Measurements from ENCODE around the gene SYTL1.

SYTL1 gene

GRCh38 chr1:27341525-27342252, at the start of gene SYTL1:
Gene SYTL1, plus strand, starts transcription at chr1:27342022. Its CDS starts 3,313 bp downstream, at chr1:27345335.
- no peak for DNase-seq (ENCODE audit: low spot score)

- DNase-seq (ENCODE audit: low spot score) = no peak
These were observed 49.7 kb upstream of the SYTL1 start for GRCh38 chr1:27292106-27292505.

- no peak for DNase-seq (ENCODE audit: low spot score)
These were observed 47.9 kb upstream of the SYTL1 start for GRCh38 chr1:27293915-27294314.

GRCh38 chr1:27296773-27297291, 45.0 kb upstream of the SYTL1 start:
- peak; percentile 60 for DNase-seq (ENCODE audit: low spot score)

GRCh38 chr1:27297903-27298302, 43.9 kb upstream of the SYTL1 start:
- DNase-seq (ENCODE audit: low spot score) = no peak

- DNase-seq (ENCODE audit: low spot score) = no peak
These were observed 43.0 kb upstream of the SYTL1 start for GRCh38 chr1:27298632-27299384.

DNA sequence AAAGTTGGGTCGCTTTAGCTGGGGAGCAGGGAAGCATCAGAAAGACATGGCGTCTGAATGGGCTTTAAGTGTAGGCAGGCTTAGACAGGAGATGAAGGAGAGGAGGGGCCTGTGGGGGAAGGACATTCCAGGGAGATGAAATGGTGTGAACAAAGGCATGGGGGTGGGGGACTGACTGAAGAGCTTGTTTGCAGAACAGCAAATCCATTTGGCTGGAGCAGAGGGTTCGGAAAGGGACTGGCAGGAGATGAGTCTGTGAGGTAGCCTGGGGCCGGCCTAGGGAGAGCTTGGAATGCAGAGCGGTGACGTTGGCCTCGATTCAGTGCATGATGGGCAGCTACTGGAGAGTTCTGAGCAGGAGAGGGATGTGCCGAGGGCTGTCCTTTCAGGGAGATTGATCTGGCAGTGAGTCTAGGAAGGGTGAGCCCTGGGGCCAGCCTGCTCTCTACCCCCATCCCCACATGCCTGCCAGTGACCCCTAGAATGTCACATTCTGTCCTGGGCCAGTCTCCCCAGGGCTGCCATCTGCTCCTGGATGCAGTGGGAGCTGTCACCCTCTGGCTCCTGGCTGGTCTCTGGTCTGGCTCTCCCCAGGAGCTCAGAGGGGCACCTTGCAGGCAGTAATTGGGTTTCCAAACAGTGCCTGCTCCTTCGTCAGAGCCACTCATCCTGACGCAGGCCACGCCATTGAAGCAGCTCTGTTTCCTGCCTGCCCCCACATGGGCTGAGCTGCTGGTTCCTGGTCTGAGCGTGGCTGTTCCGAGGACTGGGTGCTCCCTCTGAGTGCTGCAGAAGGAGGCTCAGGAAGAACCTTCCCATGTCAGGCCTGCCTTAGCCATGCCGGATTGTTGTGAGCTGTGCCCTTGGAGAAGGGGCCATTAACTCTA, 42.2 kb upstream of the SYTL1 start:
- peak; percentile 76 for DNase-seq (ENCODE audit: low spot score)

DNA sequence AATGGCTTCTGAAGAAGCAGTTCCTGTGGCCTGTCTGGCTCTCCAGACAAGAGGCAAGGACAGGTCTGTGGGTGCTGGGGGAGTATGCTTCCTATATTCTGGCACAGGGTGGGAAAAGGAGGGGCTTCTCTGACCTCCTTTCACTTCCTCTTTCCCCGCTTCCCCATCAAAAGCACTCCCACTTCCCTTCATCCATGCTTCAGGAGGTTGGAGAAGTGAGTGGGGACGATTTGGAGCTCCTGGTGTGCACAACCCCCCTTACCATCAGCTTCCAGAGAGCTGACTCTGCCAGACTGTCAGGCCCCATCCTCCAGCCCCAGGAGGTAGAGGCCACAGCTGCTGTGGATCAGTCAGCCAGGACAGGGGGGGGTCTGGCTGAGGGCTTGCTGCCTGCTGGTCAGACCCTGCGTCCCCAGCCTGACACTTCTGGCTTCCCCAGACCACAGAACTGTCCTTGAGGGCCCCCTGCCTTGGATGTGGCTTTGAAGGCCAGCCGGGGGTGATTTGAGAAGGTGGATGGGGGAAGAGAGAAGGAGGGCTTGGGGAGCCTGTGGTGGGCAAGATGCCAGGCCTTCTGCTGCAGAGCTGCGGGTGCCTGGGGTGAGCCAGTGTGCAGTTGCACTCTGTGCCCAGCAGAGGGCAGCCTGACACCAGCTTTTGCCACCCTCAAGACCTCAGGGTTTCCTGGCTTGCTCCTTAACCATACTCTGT, 41.3 kb upstream of the SYTL1 start:
- peak; percentile 95 for DNase-seq (ENCODE audit: low spot score)

- DNase-seq (ENCODE audit: low spot score) = no peak
These were observed 40.8 kb upstream of the SYTL1 start for GRCh38 chr1:27301052-27301422.

GRCh38 chr1:27301582-27302199, 40.1 kb upstream of the SYTL1 start:
- no peak for DNase-seq (ENCODE audit: low spot score)

GRCh38 chr1:27302612-27303011, 39.2 kb upstream of the SYTL1 start:
- DNase-seq (ENCODE audit: low spot score) = no peak

GRCh38 chr1:27303509-27303908, 38.3 kb upstream of the SYTL1 start:
- no peak for DNase-seq (ENCODE audit: low spot score)

- DNase-seq (ENCODE audit: low spot score) = no peak
These were observed 35.8 kb upstream of the SYTL1 start for GRCh38 chr1:27306071-27306470.

DNA sequence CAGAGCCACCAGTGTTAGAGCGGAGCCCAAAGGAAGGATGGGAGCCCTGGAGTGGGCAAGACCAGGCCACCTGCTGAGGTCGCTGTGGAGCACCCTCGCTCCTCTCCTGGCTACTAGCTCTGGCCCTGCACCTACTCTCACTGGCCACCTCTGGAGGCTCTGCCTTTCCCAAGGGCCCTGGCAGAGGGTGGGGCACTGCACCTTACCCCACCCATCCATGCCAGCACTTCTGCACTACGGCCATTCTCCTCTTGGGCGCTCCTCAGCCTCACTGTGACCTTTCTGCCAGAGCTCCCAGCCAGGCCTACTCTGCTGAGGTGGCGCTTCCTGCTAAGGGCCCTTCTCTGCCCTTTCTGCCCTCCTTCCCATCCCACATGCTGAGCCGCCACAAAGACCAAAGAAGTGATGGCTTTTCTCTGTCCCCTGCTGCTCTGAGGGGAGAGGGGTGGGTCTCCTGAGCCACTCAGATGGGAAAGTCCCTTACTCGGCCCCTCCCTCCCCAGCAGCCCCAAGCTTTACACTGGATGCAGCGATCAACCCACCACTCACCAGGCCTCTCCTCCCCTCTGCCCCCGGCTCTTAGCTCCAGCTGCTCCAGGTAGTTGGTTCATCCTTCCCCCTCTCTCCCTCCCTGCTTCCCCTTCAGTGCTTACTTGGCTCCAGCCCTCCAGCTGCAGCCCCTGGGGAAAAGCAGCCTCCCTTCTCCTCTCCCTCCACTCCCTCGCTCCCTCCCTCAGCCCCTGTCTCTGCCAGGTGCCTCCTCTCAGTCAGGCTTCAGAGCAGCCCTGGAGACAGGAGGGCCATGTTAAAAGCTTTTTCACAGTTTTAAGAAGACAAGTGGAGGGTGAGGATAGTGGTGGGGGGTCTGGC, 34.7 kb upstream of the SYTL1 start:
- no peak for DNase-seq (ENCODE audit: low spot score)

GRCh38 chr1:27307874-27308598, 33.8 kb upstream of the SYTL1 start:
- no peak for DNase-seq (ENCODE audit: low spot score)

DNA sequence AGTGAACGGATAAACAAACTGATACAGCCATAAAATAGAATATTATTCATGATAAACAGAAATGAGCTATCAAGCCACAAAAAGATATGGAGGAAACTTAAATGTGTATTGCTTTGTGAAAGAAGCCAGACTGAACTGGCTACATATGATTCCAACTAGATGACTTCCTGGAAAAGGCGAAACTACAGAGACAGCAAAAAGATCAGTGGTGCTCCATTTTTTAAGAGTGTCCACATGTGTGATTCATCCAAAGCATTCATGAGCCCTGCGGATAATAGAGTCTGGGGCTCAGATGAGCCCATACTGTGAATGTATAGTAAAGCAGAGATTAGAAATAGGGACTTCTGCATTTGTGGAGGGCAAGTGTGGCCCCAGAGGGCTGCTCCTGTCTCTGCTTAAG, 27.7 kb upstream of the SYTL1 start:
- no peak for DNase-seq (ENCODE audit: low spot score)

DNA sequence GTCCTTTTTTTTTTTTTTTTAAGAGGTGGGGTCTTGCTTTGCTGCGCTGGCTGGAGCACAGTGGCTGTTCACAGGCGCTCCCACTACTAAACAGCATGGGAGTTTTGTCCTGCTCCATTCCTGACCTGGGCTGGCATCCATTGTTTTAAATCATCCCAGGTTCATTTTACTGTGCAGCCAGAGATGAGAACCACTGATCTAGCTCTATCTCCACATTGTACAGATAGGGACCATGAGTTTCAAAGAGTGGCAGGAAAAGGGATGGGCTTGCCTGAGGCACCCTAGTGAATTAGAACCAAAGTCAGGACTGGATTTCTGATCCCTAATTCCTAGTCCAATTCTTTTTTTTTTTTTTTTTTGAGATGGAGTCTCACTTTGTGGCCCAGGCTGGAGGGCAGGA, 27.1 kb upstream of the SYTL1 start:
- no peak for DNase-seq (ENCODE audit: low spot score)

- no peak for DNase-seq (ENCODE audit: low spot score)
These were observed 25.0 kb upstream of the SYTL1 start for GRCh38 chr1:27316860-27317259.

DNA sequence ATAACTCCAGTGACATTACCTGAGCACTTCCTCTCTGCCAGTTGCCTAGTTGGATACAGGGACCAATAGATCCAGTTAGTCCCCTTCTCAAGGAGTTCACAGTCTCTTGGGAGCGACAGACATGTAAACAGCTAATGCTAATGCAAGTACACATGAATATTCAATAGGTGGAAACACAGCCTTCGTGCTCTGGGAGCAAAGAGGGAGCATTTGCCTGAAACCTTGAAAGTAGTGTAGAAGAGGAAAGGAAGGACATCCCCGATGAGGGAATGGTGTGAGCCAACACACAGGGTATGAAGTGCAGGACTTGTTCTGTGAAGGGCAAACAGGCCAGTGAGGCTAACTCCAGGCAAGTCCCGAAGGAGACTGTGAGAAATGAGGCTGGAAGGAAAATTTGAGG, 23.7 kb upstream of the SYTL1 start:
- DNase-seq (ENCODE audit: low spot score) = no peak

GRCh38 chr1:27318596-27318995, 23.2 kb upstream of the SYTL1 start:
- no peak for DNase-seq (ENCODE audit: low spot score)

Data from Ammon's horn (tissue), 1 donor.